Stimulated activated CD4-positive, alpha-beta T cell treated with anti-CD3 and anti-CD28 coated beads, Interleukin-1b, Interleukin-23, amount 100 ng/mL, for 1 hour (primary cell): ENCODE measurements around the gene NIT1.
"Not testable (repeated sequence)": the region's sequence is repeated elsewhere in the genome, so short reads cannot be mapped to it uniquely, and the experiment has no call there.

Experiments
- DNase-seq, 2 donors: peaks; one replicate each; pipeline ENCODE4 v3.0.0-alpha.2; 2020; ENCODE audit warnings: low read depth in 2 of 2

The NIT1 gene

GRCh38 chr1:161114556-161114955 lies 3.3 kb upstream of the NIT1 start:
- no peak for DNase-seq

- no peak for DNase-seq
These were observed 2.7 kb upstream of the NIT1 start for GRCh38 chr1:161115132-161115711.

GRCh38 chr1:161115961-161116360 lies 1.9 kb upstream of the NIT1 start:
- DNase-seq: not testable (repeated sequence)

GRCh38 chr1:161119092-161119903 lies 1.4 kb downstream of the NIT1 start:
- no peak for DNase-seq

GRCh38 chr1:161121042-161121650 lies 3.2 kb downstream of the NIT1 start:
- no peak for DNase-seq

GRCh38 chr1:161121834-161122233 lies 3.9 kb downstream of the NIT1 start:
- no peak for DNase-seq

GRCh38 chr1:161122967-161123366 lies 5.1 kb downstream of the NIT1 start:
- no peak for DNase-seq

- no peak for DNase-seq
These were observed 9.7 kb downstream of the NIT1 start for GRCh38 chr1:161127649-161128048.

- no peak for DNase-seq
These were observed 10.9 kb downstream of the NIT1 start for GRCh38 chr1:161128591-161129420.

GRCh38 chr1:161130266-161130665 lies 12.4 kb downstream of the NIT1 start:
- DNase-seq: no peak

- DNase-seq: no peak
These were observed 13.9 kb downstream of the NIT1 start for GRCh38 chr1:161131523-161132409.

- DNase-seq: peak; percentile 78 to 79
These were observed 14.7 kb downstream of the NIT1 start, which contains the start of gene DEDD for GRCh38 chr1:161132410-161133219. DEDD (minus strand) TSS chr1:161132667; CDS start chr1:161124462, 8,205 bp downstream.

- DNase-seq: no peak
These were observed 15.4 kb downstream of the NIT1 start for GRCh38 chr1:161133220-161133740.

GRCh38 chr1:161137881-161138280 lies 20.0 kb downstream of the NIT1 start:
- DNase-seq: no peak

GRCh38 chr1:161138431-161138830 lies 20.5 kb downstream of the NIT1 start:
- DNase-seq: no peak

- no peak for DNase-seq
These were observed 21.9 kb downstream of the NIT1 start for GRCh38 chr1:161139766-161140165.

- no peak for DNase-seq
These were observed 23.0 kb downstream of the NIT1 start for GRCh38 chr1:161140755-161141400.

GRCh38 chr1:161145832-161146231 lies 27.9 kb downstream of the NIT1 start:
- DNase-seq: no peak

GRCh38 chr1:161153176-161153575 lies 35.3 kb downstream of the NIT1 start:
- no peak for DNase-seq
